Activated T-helper 1 cell treated with Interleukin-2 at 50 U/mL for 16 hours (primary cell): ENCODE measurements around the gene ARMC9.
"Not testable (repeated sequence)": the region's sequence is repeated elsewhere in the genome, so short reads cannot be mapped to it uniquely, and the experiment has no call there.

Experiments used
- DNase-seq: peaks from one replicate; pipeline ENCODE4 v3.0.0-alpha.2; 2020; ENCODE audit warnings: low read depth

Gene ARMC9

DNA sequence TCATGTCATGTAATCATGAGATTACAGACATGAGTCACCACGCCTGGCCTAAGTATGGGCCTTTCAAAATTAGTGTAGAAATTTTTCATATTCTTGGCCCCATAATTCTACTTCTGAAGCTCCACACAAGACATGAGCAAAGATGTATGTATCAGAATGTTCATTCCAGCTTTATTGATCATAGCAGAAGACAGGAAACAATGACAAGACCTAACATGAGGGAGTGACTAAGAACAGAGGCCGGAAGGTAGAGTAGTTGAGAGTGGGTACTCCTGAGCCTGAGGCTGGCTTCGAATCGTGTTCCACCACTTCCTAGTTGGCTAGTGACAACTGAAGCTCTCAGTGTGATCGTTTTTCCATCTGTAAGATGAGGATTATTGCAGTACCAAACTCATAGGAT is 89.3 kb downstream of the ARMC9 start:
- no peak for DNase-seq

DNA sequence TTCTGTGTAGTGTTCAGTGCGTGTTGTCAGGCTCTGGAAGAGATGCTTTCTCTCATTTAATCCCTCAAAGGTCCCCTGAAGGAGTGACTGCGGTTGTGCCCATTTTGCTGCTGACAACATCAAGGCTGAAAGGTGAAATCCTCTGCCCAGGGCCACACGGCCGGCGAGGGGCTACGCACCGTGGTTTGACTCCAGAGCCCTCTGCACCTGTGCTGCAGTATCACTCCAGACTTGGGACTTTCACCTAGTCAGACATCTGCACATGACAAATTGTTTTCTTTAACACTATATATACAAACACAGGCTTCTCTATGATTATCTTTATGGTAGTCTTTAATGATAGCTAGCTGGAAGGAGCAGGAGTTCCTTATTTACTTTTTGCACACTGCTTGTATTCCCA is 90.2 kb downstream of the ARMC9 start:
- no peak for DNase-seq

DNA sequence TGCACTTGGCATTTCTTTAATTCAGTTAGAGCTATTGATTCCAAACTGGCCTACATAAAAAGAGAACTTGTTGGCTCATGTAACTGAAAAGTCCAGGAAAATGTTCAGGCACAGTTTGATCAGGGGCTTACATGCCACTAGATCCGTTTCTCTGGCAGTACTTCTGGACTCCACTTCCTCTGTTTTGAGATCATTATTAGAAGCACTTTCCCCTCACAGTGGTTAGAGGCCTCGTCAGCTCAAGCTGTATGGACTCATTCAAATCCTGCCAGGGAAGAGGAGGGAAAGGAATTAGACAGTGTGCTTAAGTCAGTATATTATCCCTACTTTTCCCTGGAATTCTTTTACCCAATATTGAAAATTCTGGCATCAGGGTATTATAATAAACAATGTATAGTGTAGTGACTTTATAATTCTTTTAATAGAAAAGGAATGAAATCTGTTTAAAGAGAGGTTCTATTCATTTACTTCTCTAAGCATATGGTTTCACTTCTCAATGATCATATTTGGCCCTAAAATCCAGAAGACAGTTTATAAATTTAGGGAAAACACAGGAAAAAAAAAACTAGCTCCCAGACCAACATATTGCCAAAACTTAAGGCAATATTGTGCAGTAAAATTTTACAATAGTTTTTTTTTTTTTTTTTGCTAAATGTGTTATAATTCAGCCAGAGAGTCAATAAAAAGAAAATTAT is 92.0 kb downstream of the ARMC9 start:
- DNase-seq: no peak

DNA sequence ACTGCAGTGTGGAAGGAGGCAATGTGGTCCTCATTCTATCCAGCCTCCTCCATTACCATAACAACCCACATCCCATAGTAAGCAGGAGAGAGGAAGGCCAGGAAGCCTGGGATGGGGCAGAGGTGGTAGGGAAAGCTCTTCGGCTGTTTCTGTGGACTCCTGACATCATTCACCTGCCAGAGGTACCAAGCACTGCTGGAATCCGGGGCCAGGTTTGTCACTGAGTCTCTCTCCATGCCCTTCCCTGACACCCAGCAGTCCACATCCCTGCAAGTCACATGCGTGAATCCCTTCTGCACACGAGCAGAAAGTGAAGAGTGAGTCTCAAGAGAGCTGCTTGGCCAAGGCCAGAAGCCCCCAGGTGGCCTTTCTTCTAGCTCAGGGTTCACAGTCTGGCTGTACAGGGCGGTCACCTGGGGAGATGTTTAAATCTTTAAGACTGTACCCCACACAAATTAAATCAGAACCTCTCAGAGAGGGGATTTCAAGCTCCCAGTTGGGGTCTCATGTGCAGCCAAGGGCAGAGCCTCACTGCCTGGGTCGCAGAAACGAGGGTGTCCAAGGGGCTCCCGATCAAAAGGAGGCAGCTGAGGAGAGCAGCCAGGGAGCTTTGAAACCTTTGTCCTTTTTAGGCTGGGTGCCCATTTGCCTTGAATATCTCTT is 94.2 kb downstream of the ARMC9 start:
- DNase-seq: no peak

DNA sequence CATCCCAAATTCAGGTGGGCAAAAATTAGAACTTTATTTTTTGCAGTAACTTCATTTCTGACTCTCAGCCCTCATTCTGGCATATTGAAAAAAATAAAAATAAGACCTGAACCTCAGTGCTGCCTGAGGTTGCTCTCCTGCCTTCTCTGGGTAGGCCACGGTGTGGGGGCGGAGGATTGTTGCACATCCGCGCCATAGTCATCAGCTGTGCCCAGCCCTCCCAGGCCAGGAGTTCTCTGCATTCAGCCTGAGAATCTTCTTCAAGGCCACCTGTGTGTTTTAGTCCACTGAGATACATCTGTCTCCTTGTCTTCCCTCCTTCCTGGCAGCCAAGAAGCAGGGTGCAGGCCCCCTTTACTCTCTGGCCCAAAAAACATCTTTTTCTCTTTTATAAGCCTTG is 94.7 kb downstream of the ARMC9 start:
- no peak for DNase-seq

DNA sequence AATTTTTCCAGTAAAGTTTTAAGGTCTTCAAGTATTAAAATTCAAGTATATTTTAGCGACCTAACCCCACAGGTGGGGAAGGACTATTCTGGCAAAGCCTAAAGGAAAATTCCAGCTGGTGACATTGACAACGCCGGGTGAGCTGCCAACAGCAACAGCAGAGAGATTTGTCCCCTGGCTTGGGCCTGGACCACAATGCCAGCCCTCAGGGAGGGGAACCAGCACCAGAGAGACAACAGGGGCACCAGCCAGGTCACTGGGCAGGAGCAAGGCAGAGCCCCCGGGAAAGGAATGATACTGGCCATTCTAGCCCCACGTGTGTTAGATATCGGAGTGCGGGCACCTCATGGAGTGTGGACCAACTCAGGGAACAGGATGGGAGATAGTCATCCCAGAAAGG is 95.7 kb downstream of the ARMC9 start:
- no peak for DNase-seq

DNA sequence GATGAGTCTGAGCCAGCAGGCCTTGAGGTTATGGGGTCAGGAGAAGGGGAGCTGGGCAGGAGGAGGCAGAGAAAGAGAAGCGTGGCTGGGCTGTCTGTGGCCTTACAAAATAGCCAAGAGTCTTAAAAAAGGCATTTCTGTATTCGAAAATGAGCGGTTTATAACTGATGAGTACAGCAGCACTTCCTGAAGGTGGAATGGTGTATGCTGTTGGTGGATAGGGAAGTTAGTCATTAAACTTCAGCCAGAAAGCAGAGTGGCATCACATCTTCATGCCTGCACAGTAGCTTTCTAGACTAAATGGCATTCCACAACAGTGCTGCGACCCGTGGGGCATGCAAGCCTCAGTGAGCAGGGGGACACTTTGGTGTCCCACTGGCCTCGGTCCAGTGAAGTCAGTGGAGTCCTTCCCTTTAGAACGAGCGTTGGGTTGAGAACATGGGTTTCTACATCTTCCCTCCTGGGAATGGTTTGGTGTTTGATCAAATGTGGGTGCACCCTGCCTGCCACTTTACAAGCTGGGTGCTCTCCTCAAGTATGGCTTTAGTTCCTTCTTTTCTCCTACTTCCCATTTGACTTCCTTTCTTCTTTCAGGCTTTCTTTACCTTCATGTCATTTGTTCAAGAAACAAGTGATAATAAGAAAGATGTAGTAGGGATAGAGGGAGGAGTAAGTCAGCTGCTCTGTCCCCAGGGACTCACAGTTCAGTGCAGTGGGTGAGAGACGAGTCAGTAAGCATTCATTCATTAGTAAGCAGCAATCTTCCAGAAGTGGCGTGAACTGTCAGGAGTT is 96.3 kb downstream of the ARMC9 start:
- no peak for DNase-seq

DNA sequence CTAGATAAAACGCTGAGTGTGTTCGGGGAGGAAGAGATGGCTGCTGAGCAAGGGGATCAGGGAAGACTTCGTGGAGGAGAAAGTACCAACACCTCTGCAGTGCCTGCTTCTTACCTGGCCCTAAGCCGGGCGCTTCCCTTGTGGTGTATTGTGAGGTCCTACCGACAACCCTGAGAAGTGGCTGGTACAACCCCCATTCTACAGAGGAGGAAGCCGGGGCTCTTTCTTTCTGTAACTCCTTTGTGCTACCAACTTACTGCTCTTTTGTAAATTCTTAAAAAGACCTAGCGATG is 96.9 kb downstream of the ARMC9 start:
- DNase-seq: no peak

DNA sequence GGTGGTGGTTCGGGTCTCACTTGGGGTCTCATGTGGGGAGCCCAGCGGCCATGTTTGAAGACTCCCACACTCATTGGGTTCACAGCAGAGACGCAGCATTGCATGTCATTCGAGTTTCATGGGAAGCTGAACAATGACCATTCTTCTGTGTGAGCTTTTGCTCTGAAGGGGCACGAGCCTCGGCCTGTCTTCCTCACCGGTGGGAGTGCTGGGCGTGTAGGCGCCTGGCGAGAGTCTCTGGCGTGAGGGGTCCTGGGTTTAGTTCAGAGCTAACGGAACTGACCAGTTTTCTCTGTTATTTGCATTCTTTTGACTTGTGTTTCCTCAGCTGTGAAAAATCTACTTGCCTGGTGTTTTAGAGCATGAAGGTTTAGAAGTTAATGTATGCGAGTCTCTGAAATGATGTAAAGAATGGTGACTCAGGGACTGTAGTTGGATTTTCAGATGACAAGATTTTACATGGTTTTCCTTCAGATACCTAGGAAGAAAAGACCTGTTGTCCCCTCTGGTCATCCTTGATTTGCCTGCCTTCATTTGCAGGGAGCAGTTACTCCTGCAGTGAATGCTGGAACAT is 98.1 kb downstream of the ARMC9 start:
- DNase-seq: no peak

DNA sequence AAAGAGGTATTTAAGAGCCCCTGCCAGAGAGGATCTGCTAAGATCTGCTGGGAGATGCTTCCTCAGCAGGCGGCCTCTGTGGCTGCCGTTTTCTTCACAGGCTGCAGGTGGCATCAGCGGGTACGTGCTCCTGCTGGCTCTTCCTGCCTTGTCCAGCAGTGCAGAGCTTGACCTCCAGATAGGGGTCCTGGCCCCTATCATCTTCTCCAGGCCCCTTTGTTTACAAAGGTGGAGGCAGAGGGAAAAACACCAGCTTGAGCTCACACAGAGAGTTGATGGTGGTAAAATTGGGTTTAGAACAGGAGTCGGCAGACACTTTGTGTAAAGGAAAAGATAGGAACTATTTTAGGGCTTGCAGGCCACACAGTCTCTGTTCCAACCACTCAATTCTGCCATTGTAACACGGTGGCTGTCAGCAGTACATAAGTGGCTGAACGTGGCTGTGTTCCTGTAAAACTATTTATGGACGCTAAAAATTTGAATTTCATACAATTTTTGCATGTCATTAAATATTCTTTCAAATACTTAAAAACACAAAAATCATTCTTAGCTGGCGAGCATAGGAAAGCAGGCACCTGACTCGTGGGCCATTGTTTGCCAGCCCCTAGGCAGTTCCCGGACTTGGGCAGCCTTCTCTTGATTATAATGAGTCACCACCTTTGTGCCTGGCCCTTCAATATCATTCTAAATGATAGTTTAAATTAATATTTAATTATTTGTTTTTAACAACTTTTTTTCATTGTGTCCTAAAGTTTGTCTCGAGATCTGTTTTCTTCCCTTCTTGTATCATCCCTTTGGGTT is 98.9 kb downstream of the ARMC9 start:
- no peak for DNase-seq

DNA sequence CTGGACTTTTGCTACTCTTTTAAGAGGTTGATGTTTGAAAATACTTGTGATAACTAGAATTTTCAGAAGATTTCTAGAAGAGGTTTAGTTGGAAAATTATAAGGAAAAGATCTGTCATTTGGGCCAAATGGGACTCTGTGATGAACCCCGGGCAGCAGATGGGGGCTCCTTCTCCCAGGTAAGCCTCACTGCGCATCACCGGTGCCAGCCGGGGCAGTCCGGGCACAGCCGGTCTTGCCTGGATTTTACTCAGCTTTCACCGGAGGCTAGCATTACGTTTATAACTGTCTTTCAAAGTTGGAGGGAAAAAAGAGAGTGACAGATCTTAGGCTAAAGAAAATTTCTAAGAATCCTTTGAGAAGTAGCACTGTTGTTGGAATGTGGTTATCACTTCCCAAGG is 99.7 kb downstream of the ARMC9 start:
- no peak for DNase-seq

DNA sequence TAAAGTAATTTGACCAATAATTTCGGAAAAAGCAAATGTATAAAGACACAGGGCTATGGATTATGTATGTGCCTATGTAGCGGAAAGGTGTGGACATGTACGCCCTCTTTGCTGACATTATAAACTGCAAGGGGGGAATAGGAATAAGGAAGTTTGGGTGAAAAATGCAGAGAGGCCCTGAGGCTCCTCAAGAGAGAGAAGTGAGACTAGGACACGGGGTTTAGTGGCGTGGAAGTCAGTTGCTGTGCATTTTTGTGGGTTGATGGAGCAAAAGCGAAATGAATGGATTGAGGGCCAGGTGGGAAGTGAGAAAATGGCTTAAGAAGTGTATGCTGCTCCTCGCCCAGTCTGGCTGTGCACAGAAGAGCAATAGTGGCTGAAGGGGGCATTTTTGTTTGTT is 100.8 kb downstream of the ARMC9 start:
- no peak for DNase-seq

DNA sequence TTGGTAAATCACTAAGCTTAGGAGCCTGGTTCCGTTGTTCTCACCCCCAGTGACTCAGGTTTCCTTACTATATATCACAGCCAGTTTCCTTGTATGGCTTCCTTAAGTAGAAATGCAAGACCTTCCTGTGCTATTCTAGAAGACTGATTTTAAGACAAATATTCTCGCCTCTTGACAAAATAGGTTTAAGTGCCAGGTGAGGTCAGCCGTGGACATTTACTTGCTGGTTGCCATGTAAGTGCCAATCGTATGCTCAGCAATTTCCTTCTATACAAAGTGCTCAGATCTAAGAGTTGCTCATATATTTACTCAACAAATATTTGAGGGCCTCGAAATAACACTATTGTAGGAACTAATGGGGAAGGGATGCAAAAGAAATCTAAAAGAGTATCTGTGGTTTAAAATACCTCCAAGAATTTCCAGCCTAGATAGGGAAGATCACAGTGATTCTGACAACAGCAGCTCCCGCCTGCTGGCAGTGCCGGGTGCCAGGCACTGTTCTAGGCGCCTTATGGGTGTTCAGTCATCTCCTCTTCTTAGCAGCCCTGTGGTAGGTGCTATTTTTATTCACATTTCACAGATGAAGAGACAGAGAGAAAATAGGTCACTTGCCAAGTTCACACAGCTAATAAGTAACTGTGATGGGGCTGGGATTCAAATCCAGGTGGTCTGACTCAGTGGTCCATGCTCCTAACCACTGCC is 101.7 kb downstream of the ARMC9 start:
- no peak for DNase-seq

DNA sequence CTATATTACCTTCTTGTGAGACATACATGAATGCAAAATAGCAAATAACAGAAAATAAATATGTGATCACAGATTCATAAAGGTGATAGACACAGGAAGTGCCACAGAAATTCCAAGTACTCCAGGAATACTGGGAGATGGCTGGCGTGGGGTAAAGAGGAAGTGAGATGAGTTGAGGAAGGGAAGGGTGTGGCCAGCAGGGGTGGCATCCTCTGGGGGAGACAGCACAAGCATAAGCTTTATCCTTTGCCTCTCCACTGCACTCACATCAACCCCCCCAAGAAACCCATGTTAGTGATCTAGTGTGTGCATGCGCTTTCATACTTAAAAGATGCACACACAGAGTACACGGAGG is 102.3 kb downstream of the ARMC9 start:
- DNase-seq: no peak

DNA sequence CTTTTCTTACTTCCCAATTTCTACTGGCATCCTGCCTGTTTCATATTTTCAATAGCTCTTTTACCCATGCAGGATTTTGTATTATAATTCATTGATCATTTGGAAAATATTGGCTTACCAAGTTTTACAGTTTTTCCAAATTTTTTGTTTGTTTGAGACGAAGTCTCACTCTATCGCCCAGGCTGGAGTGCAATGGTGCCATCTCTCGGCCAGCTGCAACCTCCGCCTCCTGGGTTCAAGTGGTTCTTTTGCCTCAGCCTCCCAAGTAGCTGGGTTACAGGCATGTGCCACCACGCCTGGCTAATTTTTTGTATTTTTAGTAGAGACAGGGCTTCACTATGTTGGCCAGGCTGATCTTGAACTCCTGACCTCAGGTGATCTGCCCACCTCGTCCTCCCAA is 105.8 kb downstream of the ARMC9 start:
- not testable (repeated sequence) for DNase-seq

DNA sequence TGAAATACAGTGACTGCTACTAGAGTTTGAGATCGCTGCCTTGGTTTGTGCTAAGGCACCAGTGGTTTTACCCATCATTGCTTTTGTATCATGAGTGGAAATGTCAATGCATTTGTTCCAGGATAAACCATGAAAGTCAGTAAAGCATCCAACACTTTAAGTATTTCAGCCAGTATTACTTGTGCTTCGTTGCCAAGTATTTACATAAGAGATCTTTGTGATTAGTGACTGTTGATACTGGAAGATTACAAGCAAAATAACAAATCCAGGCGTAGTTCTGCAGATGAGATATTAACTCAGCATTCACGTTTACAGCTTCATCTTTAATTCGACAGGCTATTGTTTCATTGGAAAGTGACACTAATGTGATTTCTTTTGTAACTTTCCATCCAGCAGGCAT is 106.8 kb downstream of the ARMC9 start:
- no peak for DNase-seq

DNA sequence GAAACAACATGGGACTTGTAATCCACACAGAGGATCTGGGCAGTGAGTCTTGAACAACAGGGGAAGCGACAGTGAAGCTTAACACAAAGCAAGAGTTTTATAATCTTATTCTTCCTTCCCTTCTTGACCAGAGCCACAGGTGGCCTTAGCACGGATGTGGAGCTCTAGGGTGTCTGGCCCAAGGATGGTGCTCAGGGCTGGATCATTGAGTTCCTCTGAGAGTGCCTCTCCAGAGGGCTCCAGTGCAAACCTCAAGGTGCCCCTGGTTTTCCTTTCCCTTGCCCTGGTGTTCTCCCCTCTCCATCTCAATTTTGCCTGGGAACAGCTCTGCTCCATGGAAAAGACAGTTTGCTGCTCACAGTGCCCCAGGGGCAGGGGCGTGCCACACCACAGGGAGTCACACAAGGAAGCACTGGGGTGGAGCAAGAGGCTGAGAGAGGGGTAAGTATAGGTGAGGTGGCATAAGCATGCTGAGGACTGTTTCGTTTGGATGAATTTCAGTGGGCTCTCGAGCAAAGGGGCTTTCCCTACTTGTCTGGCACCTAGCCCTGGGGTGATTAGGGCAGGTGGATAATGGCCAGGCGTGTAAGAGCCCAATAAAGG is 108.5 kb downstream of the ARMC9 start:
- no peak for DNase-seq

DNA sequence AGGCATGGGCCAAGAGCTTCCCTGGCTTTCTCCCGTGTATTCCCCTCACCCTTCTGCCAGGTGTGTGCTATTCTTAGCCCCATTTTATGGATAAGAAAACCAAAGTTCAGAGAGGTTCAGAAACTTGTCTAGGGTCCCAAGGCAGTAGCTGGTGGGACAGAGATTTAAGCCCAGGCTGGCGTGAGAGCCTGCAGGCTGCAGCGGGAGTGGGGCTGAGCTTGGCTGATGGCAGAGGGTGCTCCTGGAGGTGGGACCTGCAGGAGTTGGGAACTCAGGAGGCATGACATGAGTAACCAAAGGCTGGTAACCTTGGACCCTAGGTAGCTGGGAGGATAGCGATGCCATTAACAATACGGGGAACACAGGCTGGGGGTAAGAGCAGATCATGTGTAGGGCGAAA is 109.8 kb downstream of the ARMC9 start:
- DNase-seq: no peak

DNA sequence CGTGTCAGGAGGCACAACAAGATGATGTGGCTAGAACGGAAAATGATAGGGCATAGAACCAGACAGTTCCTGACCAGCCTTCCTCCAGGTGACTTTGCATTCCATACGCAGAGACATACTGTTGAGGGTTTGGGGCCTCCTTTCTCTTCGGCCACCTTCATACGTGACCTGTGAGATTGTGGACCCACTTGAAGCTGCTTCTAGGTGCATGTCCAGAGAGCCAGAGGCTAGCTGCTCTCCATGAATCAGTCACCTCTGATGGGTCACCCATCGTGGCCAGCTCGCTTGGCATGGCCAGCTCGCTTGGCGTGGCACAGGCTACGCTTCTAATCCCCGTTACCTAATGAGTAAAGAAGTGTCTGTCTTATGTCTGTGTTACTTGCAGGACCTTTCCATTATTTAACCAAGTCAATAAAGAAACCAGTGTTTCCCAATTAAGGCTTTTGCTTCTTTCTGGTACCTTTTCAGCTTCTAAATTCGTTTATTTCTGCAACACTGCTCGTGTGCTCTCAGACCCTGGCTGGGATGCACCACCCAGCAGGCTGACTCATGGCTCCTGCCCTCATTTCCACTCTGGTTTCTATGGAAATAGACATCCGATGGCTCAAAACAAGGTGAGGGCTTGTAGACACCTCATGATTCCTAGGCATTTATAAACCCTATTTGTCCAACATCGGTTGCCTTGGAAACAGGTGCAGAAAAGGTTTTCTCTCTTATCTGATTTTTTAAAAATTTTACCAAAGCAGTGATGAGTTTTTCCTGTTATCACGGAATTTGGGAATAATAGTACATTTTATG is 110.4 kb downstream of the ARMC9 start:
- no peak for DNase-seq

DNA sequence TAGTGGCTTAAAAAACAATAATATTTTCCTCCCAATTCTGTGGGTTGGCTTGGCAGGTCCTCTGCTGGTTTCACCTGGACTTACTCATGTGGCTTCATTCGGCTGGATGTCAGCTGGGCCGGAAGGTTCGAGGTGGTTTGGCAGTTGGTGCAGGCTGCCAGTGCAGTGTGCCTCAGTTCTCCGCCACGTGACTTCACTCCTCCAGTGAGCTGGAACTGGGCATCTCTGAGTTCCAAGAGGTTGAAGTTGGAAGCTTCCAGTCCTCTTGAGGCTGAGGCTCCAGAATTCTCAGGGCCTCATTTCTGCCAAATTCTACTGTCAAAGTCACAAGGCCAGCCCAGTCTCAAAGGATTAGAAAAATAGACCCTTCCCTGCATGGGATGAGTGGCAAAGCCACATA is 113.6 kb downstream of the ARMC9 start:
- no peak for DNase-seq

DNA sequence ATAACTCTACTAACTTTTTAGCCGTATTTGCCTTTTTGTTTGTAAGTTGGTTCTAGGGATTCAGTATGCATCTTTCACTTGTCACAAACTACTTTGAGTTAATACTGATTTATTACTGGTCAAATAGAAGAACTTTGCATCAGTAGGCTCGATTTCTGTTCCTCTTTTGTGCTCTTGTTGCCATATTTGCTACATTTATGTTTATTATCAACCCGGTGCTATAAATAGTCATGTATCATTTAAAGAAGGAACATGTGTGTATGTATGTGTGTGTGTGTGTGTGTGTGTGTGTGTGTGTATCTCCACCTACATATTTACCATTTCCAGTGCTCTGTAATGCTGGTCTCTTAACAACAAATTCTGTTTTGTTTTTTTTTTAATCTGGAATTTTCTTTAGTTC is 117.5 kb downstream of the ARMC9 start:
- no peak for DNase-seq
